Panc1 (cell line): Measurements from ENCODE around the gene SNTG2. TPM values are rescaled to one million over a fixed set of nuclear protein-coding genes. Genes with fewer than 3 reads are reported as not detected.

Experiments
- ATAC-seq: fragments of 200-7000 bp; cut with Tn5 transposase; 2 replicates; pipeline ENCODE4 v1.9.1; 2020; ENCODE audit warnings: mild to moderate bottlenecking, moderate library complexity
- BruUV-seq: library from RNA; stranded (reverse); fragments of 400-500 nt; replicated peaks from 2 replicates; lab custom pipeline; 2021; lab: Mats Ljungman, UMichigan
- CTCF ChIA-PET: fragments of 300-600 bp; sonication (Branson Sonifier 250); formaldehyde crosslinking; loops from one replicate; lab custom pipeline; 2022; ENCODE audit warnings: antibody characterized with exemption; lab: Charles Lee
- POLR2A ChIA-PET: fragments of 300-600 bp; sonication (Branson Sonifier 250); formaldehyde crosslinking; loops from one replicate; lab custom pipeline; 2022; ENCODE audit warnings: antibody characterized with exemption; lab: Charles Lee
- DNase-seq: peaks from one replicate; pipeline ENCODE4 v3.0.0-alpha.2; 2010; ENCODE audit warnings: low read depth, low spot score
- H3K27ac ChIP-seq: 2 replicates; pipeline ENCODE4 v1.5.1; 2011; ENCODE audit warnings: mild to moderate bottlenecking, low read length, inconsistent platforms
- H3K27me3 ChIP-seq: fragments of 200-500 bp; sonication (Bioruptor generic); 2 replicates; pipeline ENCODE4 v1.6.0; 2014; ENCODE audit warnings: low read length, inconsistent platforms; ENCODE audit not compliant: control insufficient read depth, insufficient read depth
- H3K36me3 ChIP-seq: fragments of 200-500 bp; sonication (Bioruptor generic); 2 replicates; pipeline ENCODE4 v1.5.1; 2014; ENCODE audit warnings: inconsistent platforms, mild to moderate bottlenecking, low read length, moderate library complexity; ENCODE audit not compliant: control insufficient read depth, insufficient read depth
- H3K4me1 ChIP-seq: 2 replicates; pipeline ENCODE4 v1.5.1; 2011; ENCODE audit warnings: inconsistent platforms, mild to moderate bottlenecking, low read length, moderate library complexity; ENCODE audit not compliant: control insufficient read depth, insufficient read depth
- H3K4me3 ChIP-seq, 2 experiments: 2 replicates each; pipeline ENCODE4 v1.5.1; 2011 to 2012; ENCODE audit warnings: low read depth in 2 of 2, low read length in 2 of 2, mild to moderate bottlenecking in 2 of 2, inconsistent platforms in 1 of 2, moderate library complexity in 1 of 2
- H3K9me3 ChIP-seq: fragments of 200-500 bp; sonication (Bioruptor generic); 2 replicates; pipeline ENCODE4 v1.5.1; 2014; ENCODE audit warnings: low read depth, mild to moderate bottlenecking, inconsistent platforms, low read length, moderate library complexity; ENCODE audit not compliant: control insufficient read depth, insufficient read depth
- CTCF ChIP-seq: fragments of 450-650 bp; IDR thresholded peaks from 2 replicates; pipeline ENCODE4 v1.5.1; 2017; ENCODE audit warnings: mild to moderate bottlenecking
- POLR2AphosphoS5 ChIP-seq: IDR thresholded peaks from 2 replicates; pipeline ENCODE4 v1.6.1; 2012; ENCODE audit warnings: mild to moderate bottlenecking, low read depth, low read length, moderate library complexity
- REST ChIP-seq, 2 experiments: IDR thresholded peaks; 2 replicates each; pipeline ENCODE4 v1.6.1; 2011 to 2012; ENCODE audit warnings: low read depth in 2 of 2, control low read depth in 1 of 2, low read length in 1 of 2, mild to moderate bottlenecking in 1 of 2, moderate library complexity in 1 of 2; ENCODE audit not compliant: insufficient read depth in 1 of 2
- SIN3A ChIP-seq: IDR thresholded peaks from 2 replicates; pipeline ENCODE4 v1.6.1; 2012; ENCODE audit warnings: low read depth, mild to moderate bottlenecking, low read length, moderate library complexity, borderline replicate concordance; ENCODE audit not compliant: insufficient read depth
- TCF7L2 ChIP-seq: IDR thresholded peaks from 2 replicates; pipeline ENCODE4 v1.6.1; 2011; ENCODE audit warnings: mild to moderate bottlenecking, low read depth, low read length, inconsistent platforms
- in situ Hi-C: cut with HindIII; loops from 2 replicates; pipeline ENCODE4 v1.10.0; 2016; ENCODE audit warnings: low sequenced_read_pairs, low pct_unique_long_range_greater_than_20kb
- intact Hi-C: fragments of 100-400 bp; cut with micrococcal nuclease; formaldehyde crosslinking; loops from one replicate; pipeline ENCODE4 v1.10.0; 2022; ENCODE audit not compliant: unreplicated experiment
- total RNA-seq: library from RNA; stranded (reverse); gene quantifications from one replicate; pipeline ENCODE4 v1.2.1, GENCODE V29; 2021; ENCODE audit not compliant: unreplicated experiment

SNTG2 gene
- total RNA-seq, 1 experiment from 2014 or later: not detected

GRCh38 chr2:1246991-1247390 lies 296.3 kb downstream of the SNTG2 start:
- TF ChIP-seq REST (IDR thresholded peaks at IDR 0.05; ENCODE audit: insufficient read depth in 1 of 2, low read depth in 2 of 2, low read length in 1 of 2): no peak
- no peak for TF ChIP-seq TCF7L2
- TF ChIP-seq POLR2AphosphoS5: no peak
- TF ChIP-seq CTCF: no peak
- no peak for TF ChIP-seq SIN3A
- POLR2A ChIA-PET: no interaction called here
- CTCF ChIA-PET: no interaction called here
- no peak overlapping the region for H3K4me3 ChIP-seq
- DNase-seq (no peak), ATAC-seq (no peak)
- intact Hi-C loops: no loop called here
- no TSS peak for BruUV-seq
- no peaks in the 10 kb centered on the region for H3K9me3 ChIP-seq
- no peak overlapping the region for H3K27ac ChIP-seq
- no peaks in the 10 kb centered on the region for H3K4me1 ChIP-seq
- no peaks in the 10 kb centered on the region; the same call in 1 of the 2 replicates for H3K27me3 ChIP-seq
- H3K36me3 ChIP-seq: no peaks in the 10 kb centered on the region
- in situ Hi-C loops: no loop called here

GRCh38 chr2:1248187-1248586 lies 297.5 kb downstream of the SNTG2 start:
- in situ Hi-C loops: no loop called here
- ChIA-PET CTCF (interaction anchor here (0.6 kb wide), 1 partner anchor 121 kb away, joined by 14 read pairs; no protein-coding TSS in a partner anchor), POLR2A (no interaction called here)
- ATAC-seq (no peak), DNase-seq (no peak)
- no TSS peak for BruUV-seq
- H3K27me3 ChIP-seq: no peaks in the 10 kb centered on the region; the same call in 1 of the 2 replicates
- no peak overlapping the region for H3K27ac ChIP-seq
- H3K9me3 ChIP-seq: no peaks in the 10 kb centered on the region
- no peaks in the 10 kb centered on the region for H3K36me3 ChIP-seq
- intact Hi-C loops: no loop called here
- no peaks in the 10 kb centered on the region for H3K4me1 ChIP-seq
- no peak overlapping the region for H3K4me3 ChIP-seq
- TF ChIP-seq TCF7L2 (no peak), SIN3A (no peak), REST (IDR thresholded peaks at IDR 0.05; ENCODE audit: insufficient read depth in 1 of 2, low read depth in 2 of 2, low read length in 1 of 2) (no peak), POLR2AphosphoS5 (no peak), CTCF (no peak)
